Ishikawa (cell line): Measurements from ENCODE around the gene MPP4.

Experiments used
- CEBPB ChIP-seq: IDR thresholded peaks from 2 replicates; pipeline ENCODE4 v1.6.1; 2012
- CREB1 ChIP-seq: IDR thresholded peaks from 2 replicates; pipeline ENCODE4 v1.6.1; 2012; ENCODE audit warnings: low read depth
- EGR1 ChIP-seq: IDR thresholded peaks from 2 replicates; pipeline ENCODE4 v1.6.1; 2012
- EP300 ChIP-seq: IDR thresholded peaks from 2 replicates; pipeline ENCODE4 v1.6.1; 2012; ENCODE audit warnings: borderline replicate concordance
- FOXM1 ChIP-seq: IDR thresholded peaks from 2 replicates; pipeline ENCODE4 v1.6.1; 2012; ENCODE audit warnings: low read depth, borderline replicate concordance
- MAX ChIP-seq: IDR thresholded peaks from 2 replicates; pipeline ENCODE4 v1.6.1; 2012
- NFIC ChIP-seq: IDR thresholded peaks from 2 replicates; pipeline ENCODE4 v1.6.1; 2012
- RAD21 ChIP-seq: IDR thresholded peaks from 2 replicates; pipeline ENCODE4 v1.6.1; 2012; ENCODE audit warnings: low read depth
- REST ChIP-seq: IDR thresholded peaks from 2 replicates; pipeline ENCODE4 v1.6.1; 2012; ENCODE audit warnings: low read depth, mild to moderate bottlenecking
- TAF1 ChIP-seq: IDR thresholded peaks from 2 replicates; pipeline ENCODE4 v1.6.1; 2012; ENCODE audit warnings: low read depth, mild to moderate bottlenecking
- TCF12 ChIP-seq: IDR thresholded peaks from 2 replicates; pipeline ENCODE4 v1.6.1; 2012; ENCODE audit warnings: low read depth
- TEAD4 ChIP-seq: IDR thresholded peaks from 2 replicates; pipeline ENCODE4 v1.6.1; 2012
- USF1 ChIP-seq: IDR thresholded peaks from 2 replicates; pipeline ENCODE4 v1.6.1; 2012
- YY1 ChIP-seq: IDR thresholded peaks from 2 replicates; pipeline ENCODE4 v1.6.1; 2012; ENCODE audit warnings: low read depth
- ZBTB7A ChIP-seq: IDR thresholded peaks from 2 replicates; pipeline ENCODE4 v1.6.1; 2012; ENCODE audit warnings: low read depth

MPP4 gene

GRCh38 chr2:201698588-201699226 lies at the start of gene MPP4:
TSS of gene MPP4 (minus strand) at chr2:201698644. CDS start at chr2:201693954, 4,690 bp downstream.
- TF ChIP-seq NFIC = no peak
- TF ChIP-seq TCF12 = no peak
- TF ChIP-seq RAD21 = no peak
- TF ChIP-seq YY1 = no peak
- TF ChIP-seq EGR1 = no peak
- no peak for TF ChIP-seq CREB1
- no peak for TF ChIP-seq MAX
- no peak for TF ChIP-seq USF1
- no peak for TF ChIP-seq ZBTB7A
- TF ChIP-seq EP300 = no peak
- TF ChIP-seq FOXM1 = no peak
- TF ChIP-seq TEAD4 = no peak
- TF ChIP-seq REST = no peak
- no peak for TF ChIP-seq CEBPB
- no peak for TF ChIP-seq TAF1

GRCh38 chr2:201746551-201746950 lies 48.1 kb upstream of the MPP4 start:
- TF ChIP-seq EGR1 (no peak), CEBPB (no peak), NFIC (no peak), EP300 (no peak), TCF12 (no peak), FOXM1 (no peak), USF1 (no peak)

GRCh38 chr2:201735486-201735885 lies 37.0 kb upstream of the MPP4 start:
- TF ChIP-seq REST = no peak
- TF ChIP-seq NFIC = no peak
- no peak for TF ChIP-seq TAF1

- TF ChIP-seq TEAD4 = no peak
- no peak for TF ChIP-seq REST
- TF ChIP-seq RAD21 = no peak
- TF ChIP-seq NFIC = no peak
- no peak for TF ChIP-seq EGR1
- no peak for TF ChIP-seq TAF1
- no peak for TF ChIP-seq YY1
- TF ChIP-seq CEBPB = no peak
- TF ChIP-seq MAX = no peak
- TF ChIP-seq USF1 = no peak
- TF ChIP-seq CREB1 = no peak
- TF ChIP-seq TCF12 = no peak
- no peak for TF ChIP-seq FOXM1
- no peak for TF ChIP-seq EP300
- TF ChIP-seq ZBTB7A = no peak
These were observed 35.7 kb upstream of the MPP4 start for GRCh38 chr2:201734111-201734510.
